Brain microvascular endothelial cell (primary cell): ENCODE results near the gene IGFL4.

Source experiments
- DNase-seq: peaks from one replicate; pipeline ENCODE4 v3.0.0-alpha.2; 2020
- H3K27ac ChIP-seq: fragments of 250-450 bp; sonication (Bioruptor Pico); 2 replicates; pipeline ENCODE4 v1.5.1; 2020; ENCODE audit warnings: mild to moderate bottlenecking, moderate library complexity
- H3K27me3 ChIP-seq: fragments of 250-450 bp; sonication (Bioruptor Pico); replicated peaks from 2 replicates; pipeline ENCODE4 v1.5.1; 2020; ENCODE audit warnings: mild to moderate bottlenecking
- H3K36me3 ChIP-seq: fragments of 250-450 bp; sonication (Bioruptor Pico); replicated peaks from 2 replicates; pipeline ENCODE4 v1.5.1; 2020; ENCODE audit warnings: mild to moderate bottlenecking
- H3K4me3 ChIP-seq: 2 replicates; pipeline ENCODE4 v1.5.1; 2011; ENCODE audit warnings: low read depth, mild to moderate bottlenecking, control low read depth, low read length, moderate library complexity
- CTCF ChIP-seq: IDR thresholded peaks from 2 replicates; pipeline ENCODE4 v1.5.1; 2011; ENCODE audit warnings: low read depth, mild to moderate bottlenecking, moderate library complexity, low read length, control low read depth, inconsistent platforms; ENCODE audit errors: missing control alignments
- in situ Hi-C: cut with HindIII; loops from 2 replicates; pipeline ENCODE4 v1.10.0; 2017; ENCODE audit warnings: low sequenced_read_pairs, low pct_ligation_motif_present

Gene IGFL4

GRCh38 chr19:46014534-46014933, 26.3 kb downstream of the IGFL4 start:
- H3K36me3 ChIP-seq, result no peaks in the 10 kb centered on the region
- no peak for DNase-seq
- H3K27ac ChIP-seq, result no peak overlapping the region
- no peak overlapping the region for H3K4me3 ChIP-seq
- peaks cover 8% of the 10 kb centered on the region for H3K27me3 ChIP-seq
- no peak for TF ChIP-seq CTCF
- in situ Hi-C loops, result no loop called here

GRCh38 chr19:46009530-46010510, 31.0 kb downstream of the IGFL4 start:
- Histone ChIP-seq H3K4me3 (no peak overlapping the region), H3K36me3 (peaks cover 10% of the 10 kb centered on the region), H3K27ac (no peak overlapping the region), H3K27me3 (no peaks in the 10 kb centered on the region)
- peak; percentile 86 for TF ChIP-seq CTCF
- in situ Hi-C loops, result no loop called here
- peak; percentile 77 for DNase-seq

GRCh38 chr19:46006411-46006810, 34.4 kb downstream of the IGFL4 start:
- H3K4me3 ChIP-seq, result no peak overlapping the region
- DNase-seq, result no peak
- no peak for TF ChIP-seq CTCF
- no peaks in the 10 kb centered on the region for H3K27me3 ChIP-seq
- peaks cover 10% of the 10 kb centered on the region for H3K36me3 ChIP-seq
- in situ Hi-C loops, result no loop called here
- H3K27ac ChIP-seq, result no peak overlapping the region

GRCh38 chr19:46002678-46003275, 38.0 kb downstream of the IGFL4 start:
- DNase-seq, result no peak
- in situ Hi-C loops, result no loop called here
- TF ChIP-seq CTCF, result no peak
- Histone ChIP-seq H3K4me3 (no peak overlapping the region), H3K27ac (no peak overlapping the region), H3K27me3 (no peaks in the 10 kb centered on the region), H3K36me3 (peaks cover 10% of the 10 kb centered on the region)

- Histone ChIP-seq H3K4me3 (peak overlapping the region; percentile 17), H3K27me3 (no peaks in the 10 kb centered on the region), H3K36me3 (peaks cover 2% of the 10 kb centered on the region), H3K27ac (no peak overlapping the region)
- no peak for TF ChIP-seq CTCF
- DNase-seq, result no peak
- in situ Hi-C loops, result no loop called here
Measured at GRCh38 chr19:46000491-46001246, 40.1 kb downstream of the IGFL4 start.
